NCI-H1694 (cell line): Measurements from ENCODE around the gene SF3B5.
"Not testable (repeated sequence)": the region's sequence is repeated elsewhere in the genome, so short reads cannot be mapped to it uniquely, and the experiment has no call there.

Source experiments
- DNase-seq: peaks from one replicate; lab custom pipeline; 2025; lab: John Stamatoyannopoulos, UW

SF3B5 gene

DNA sequence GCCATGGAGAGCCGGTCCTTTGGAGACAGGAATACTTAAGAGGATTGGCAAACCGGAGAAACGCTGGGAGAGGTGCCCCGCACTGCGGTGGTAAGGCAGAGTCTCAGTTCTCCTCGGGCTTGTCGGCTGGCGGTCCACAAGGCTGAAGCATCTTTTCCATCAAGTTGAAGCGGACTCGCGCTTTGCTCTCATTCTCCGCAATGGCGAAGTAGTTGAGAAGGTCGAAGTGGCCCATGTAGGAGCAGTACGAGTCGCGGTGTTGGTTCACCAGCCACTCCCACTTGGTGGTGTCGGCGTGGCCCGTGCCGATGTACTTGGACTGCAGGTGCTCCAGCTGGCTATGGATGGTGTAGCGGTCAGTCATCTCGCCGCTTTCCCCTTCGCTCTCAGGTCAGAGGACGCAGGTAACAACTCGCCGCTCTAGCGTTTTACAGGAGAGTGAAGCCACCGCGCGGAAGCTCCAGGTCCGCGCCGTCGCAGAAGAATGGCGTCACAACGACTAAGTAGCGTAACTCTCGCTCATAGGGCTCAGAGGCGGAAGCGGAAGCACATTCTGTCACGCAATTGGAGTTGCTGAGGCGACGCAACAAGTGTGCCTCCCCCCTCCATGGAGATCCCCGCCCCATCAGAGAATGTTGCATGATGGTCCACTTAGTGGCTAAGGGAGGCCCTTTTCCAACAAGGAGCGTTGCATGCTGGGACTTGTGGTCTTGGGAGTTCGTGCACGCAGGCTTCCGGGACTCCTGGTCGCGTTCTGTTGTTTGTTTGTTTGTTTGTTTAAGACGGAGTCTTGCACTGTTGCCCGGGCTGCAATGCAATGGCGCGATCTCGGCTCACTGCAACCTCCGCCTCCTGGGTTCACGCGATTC, at the start of gene SF3B5:
Gene SF3B5 (minus strand): TSS at position 440 of the 869 bp plus-strand sequence. CDS start 76 bp downstream, at position 364.
- peak; percentile 98 for DNase-seq

DNA sequence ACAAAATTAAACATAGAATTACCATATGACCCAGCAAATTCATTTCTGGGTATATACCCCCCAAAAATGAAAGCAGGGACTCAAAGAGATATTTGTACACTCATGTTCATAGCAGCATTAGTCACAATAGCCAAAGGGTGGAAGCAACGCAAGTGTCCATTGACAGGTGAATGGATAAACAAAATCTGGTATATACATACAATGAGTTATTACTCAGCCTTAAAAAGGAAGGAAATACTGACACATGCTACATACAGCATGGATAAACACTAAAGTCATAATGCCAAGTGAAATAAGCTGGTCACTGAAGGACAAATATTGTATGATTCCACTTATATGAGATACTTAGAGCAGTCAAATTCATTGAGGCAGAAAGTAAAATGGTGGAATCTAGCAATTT, 49.6 kb upstream of the SF3B5 start:
- no peak for DNase-seq

DNA sequence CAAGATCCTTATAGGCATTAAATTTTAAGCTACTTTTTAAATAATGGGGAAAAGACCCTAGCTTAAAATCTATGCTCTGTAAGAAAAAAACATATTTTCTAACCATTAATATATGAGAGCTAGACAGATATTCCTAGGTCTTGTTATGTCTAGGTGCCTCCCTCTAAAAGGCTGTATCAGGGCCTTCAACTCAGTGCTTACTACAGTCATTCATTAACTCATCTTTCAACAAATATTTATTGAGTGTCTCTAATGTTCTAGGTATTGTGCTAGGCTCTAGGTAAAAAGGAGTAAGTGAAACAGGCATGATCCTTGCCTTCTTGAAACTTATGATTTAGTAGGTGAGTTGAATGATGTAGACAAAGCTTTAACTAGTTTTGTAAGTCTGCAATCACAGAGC, 48.5 kb upstream of the SF3B5 start:
- DNase-seq: no peak

DNA sequence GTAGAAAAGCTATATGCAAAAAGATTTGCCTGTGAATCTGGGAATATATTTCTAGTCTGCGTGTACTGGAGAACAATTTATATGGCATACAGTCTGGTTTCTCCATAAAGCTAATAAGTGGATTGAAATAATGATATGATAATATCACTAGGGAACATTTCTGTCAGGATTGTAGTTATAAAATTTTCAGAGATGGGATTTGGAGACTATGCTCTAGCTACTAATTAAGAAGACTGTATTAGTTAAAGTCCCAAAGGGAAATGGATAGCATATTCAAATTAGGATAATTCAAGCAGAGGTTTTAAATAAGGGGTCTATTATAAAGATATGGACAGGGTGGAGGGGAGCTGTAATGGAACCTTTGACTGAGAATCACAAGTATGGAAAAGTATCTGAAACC, 47.7 kb upstream of the SF3B5 start:
- DNase-seq: no peak

DNA sequence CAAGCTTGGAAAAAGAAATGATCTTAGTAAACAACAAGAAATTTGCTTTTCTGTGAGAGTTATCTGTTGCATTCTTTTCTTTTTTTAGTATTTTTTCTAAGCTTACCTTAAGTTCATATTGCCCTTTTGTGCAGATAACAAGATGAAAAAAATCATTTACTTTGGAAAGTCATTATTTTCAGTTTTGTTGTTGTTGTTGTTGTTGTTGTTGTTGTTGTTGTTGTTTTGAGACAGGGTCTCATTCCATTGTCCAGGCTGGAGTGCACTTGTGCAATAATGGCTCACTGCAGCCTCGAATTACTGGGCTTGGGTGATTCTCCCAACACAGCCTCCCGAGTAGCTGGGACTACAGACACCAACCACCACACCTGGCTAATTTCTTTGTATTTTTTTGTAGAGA, 46.1 kb upstream of the SF3B5 start:
- DNase-seq: no peak

DNA sequence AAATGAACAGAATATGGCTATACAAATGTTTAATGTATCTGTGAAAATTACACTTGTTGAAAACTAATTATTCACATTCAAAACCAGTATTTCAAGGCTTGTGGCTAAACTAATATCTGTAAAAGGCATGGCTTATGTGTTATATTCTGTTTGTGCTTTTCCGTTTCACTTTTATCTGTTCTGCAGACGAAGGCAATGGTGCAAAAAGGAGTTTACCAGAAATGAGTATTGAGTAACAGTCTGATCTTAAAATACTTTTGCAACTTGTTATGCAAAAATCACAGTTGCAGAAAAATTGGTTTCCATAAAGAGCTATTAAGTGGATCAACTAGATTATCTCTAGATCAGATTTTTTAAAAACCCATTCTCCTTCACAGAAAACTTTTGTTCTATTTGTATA, 45.5 kb upstream of the SF3B5 start:
- no peak for DNase-seq

DNA sequence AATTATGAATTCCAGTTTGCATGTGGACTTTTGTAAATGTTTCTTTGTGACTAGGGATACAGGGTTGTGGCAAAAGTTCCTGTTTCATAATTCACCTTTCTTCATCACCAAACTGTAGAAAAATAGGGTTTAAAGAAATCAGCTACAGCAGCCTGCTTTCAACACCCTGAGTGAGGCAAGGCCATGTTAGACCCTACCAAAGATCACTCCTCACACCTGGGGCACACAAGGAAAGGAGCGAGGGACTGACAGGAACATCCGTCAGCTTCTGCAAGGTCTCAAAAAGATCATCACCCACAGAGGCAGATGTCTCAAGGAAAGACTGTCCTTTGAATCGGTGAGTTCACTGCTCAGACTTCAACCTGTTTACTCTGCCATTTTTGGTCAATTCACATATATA, 44.4 kb upstream of the SF3B5 start:
- no peak for DNase-seq

DNA sequence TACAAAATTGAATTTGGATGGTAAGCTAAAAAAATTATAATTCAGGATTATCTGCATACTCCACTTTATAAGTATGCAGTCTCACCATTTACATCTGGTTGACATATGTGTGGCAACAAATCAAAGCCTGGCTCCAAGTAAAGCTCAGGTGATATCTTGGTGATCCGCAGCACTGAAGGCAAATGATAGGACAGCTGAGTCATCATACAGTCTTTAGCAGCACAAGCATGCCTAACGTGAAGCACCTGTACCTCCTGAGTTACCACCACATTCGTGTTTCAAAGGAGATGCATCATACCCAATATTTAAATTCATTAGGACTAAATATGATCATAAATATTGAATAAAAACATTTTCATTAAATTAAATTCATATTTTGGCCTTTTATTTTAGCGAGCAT, 43.2 kb upstream of the SF3B5 start:
- no peak for DNase-seq

DNA sequence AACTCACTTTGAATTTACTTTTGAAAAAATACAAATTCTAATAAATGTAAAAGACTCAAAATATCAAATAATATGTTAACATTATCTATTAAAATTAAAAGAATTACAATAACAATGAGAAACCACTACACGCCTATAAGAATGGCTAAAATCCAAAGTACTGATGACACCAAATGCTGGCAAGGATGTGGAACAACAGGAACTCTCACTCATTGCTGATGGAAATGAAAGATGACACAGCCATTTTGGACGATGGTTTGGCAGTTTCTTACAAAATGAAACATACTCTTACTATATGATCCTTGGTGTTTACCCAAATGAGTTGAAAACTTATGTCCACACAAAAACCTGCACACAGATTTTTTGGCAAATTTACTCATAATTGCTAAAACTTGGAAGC, 39.4 kb upstream of the SF3B5 start:
- DNase-seq: no peak

DNA sequence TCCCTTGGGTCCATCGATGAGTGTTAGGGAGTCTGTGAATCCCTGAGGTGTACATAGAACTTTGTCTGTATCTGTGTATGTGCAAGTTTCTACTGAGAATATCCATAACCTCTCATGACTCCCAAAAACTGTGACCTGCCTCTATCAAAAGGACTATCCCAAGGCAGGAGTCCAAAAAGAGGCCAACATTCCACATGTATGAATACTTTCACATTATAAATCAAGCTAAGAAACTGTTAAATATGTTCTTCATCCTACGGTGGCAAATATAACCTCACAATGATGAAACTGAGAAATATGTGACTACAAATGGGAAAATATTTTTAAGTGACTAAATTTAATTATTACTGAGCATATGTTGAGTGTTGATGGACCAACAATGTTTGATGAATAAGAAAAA, 38.8 kb upstream of the SF3B5 start:
- DNase-seq: no peak

DNA sequence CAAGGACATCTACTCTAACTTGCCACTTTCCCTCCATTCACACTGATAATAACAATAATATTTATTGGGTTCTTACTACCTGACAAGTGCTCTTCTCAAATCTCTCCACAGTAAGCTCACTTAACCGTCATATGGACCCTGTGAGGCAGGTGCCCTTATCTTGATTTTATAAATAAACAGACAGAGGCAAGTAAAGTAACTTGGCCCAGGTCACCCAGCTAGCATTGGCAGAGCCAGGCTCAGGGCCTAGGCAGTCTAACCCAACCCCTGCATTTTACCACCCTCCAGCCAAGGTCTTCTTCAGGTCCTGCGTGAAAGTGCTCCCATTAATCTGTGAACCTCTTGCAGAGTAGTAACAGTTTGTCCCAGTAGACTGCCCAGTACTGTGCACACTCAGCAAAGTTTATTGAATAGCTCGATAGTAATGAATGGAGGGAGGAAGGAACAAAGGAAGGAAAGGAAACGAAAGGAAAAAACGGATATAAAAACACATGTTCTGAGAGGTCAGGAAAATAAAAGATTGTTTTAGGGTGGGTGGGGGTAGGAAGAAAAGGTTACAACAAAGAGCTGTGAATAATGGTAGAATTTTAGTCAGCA, 38.0 kb upstream of the SF3B5 start:
- no peak for DNase-seq

DNA sequence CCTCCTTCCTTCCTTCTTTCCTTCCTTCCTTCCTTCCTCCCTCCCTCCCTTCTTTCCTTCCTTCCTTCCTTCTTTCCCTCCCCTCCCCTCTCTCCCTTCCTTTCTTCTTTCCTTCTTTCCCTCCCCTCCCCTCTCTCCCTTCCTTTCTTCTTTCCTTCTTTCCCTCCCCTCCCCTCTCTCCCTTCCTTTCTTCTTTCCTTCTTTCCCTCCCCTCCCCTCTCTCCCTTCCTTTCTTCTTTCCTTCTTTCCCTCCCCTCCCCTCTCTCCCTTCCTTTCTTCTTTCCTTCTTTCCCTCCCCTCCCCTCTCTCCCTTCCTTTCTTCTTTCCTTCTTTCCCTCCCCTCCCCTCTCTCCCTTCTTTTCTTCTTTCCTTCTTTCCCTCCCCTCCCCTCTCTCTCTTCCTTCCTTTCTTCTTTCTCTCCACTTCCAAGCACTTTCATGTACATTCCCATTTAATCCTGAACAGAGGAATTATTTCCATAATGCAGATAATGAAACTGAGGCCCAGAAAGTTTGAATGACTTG, 36.9 kb upstream of the SF3B5 start:
- DNase-seq: not testable (repeated sequence)

DNA sequence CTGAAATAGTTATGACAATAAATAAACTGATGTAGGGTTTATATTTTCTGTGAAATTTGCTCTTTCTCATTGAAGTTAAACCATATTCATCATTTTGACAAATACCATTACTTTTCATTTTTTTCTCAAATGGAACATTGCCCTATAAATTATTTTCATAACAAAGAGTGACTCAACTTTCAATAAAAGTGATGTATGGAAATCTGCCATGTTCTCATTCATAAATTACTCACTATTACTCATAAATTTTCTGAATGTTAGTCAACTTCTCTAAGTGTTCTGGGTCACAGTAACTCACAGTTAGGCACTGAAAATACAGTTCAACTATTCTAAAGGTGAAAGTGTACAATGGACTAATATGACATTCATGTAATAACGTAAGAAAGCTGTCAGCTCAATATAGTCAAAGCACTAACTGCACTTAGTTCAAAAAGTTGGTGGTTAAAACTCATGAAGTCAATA, 35.9 kb upstream of the SF3B5 start:
- no peak for DNase-seq

DNA sequence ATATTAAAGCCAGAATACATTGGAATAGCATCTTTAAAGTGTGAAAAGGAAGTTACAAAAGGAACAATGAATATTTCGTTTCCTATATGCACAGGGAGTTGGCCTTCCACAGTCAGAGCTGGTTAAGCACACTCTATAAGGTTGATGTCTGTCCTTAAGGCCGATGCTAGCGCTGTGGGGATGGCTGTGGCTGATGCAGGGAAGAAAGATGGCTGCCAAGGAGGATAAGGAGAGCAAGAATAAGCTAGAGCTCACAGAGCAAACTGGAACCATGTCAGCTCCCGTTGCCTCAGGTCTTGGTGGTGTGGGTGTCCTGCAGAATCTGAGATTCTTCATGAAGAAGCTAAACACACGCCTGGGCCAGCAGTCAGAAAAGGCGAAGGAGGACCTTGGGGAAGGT, 34.1 kb upstream of the SF3B5 start:
- DNase-seq: no peak

DNA sequence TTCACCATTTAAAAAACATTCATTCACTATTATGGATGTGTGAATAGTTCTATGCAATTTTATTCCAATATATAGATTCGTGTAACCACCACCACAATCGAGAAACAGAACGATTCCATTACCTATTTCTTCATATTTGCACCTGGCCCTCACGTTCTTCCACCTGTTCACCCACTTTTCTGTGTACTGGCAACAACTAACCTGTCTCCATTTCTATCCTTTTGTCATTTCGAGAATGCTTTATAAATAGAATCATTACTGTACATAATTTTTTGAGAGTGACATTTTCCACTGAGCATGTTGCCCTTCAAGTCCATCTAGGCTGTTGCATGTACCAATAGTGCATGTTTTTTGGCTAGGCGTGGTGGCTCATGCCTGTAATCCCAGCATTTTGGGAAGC, 31.7 kb upstream of the SF3B5 start:
- no peak for DNase-seq

DNA sequence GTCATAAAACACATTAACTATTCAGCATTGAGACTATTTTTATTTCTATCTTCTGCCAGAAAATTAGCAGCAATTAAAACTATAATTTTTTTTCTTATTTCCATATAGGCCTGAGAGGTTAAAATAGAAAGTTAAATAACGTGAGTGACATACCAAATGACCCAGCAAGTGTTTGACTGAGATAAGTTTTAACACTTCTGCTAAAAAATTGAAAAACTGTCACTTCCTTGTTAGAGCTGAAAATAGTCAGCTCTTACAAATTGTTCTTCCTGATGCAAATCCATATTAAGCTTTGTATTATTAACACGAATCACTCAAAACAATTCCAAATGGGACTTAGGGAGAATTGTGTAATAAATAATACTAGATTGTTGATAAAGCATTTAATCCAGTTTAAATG, 28.5 kb upstream of the SF3B5 start:
- no peak for DNase-seq

DNA sequence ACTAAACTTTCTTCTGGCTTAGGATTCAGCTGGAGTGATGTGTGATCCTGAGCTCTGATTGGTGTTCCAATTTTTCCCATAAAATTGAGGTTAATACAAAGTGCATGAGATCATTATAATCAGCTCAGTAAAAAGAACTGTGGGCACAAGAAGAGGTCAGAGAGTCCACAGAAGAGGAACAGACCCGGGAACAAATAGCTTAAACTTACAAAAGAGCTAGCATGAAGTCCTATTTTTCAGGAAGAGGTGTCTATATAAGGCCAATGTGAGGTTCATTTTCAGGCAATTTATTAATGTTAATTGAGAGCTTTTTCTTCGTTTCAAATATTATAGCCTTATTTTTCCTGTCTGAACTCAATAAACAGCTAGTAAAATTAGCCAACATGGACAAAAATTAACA, 28.0 kb upstream of the SF3B5 start:
- DNase-seq: no peak

DNA sequence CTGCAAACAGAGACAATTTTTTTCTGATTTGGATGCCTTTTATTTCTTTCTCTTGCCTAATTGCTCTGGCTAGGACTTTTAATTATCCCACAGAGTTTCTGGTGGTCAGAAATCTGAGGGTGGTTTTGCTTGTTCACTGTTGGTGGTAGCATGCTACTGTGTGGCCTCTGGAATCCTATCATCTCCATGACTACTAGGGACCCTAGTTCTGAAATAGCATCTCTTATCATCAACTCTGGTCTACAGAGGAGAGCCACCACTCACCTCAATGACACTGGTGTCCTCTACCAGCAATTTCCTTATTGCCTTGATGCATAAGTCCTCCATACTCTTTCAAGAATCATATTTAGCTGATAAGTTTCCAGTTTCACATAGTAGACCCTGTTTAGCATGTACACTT, 27.5 kb upstream of the SF3B5 start:
- DNase-seq: no peak

DNA sequence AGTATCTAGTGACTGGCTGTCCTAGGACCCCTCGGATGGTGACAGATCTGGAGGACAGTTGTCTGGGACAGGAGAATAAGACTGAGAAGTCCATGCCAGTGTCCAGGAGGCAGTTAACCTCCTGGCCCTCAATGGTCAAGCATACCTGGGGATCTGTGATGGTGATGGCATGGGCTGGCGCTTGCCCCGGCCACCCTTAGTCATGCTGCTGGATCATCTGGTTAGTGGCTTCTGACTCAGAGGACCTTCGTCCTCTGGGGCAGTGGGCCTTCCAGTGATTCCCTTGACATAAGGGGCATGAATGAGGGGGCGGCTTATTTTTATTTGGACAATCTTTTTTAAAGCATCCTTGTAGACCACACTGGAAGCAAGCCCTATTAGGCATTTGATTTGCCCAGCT, 24.0 kb upstream of the SF3B5 start:
- DNase-seq: no peak

DNA sequence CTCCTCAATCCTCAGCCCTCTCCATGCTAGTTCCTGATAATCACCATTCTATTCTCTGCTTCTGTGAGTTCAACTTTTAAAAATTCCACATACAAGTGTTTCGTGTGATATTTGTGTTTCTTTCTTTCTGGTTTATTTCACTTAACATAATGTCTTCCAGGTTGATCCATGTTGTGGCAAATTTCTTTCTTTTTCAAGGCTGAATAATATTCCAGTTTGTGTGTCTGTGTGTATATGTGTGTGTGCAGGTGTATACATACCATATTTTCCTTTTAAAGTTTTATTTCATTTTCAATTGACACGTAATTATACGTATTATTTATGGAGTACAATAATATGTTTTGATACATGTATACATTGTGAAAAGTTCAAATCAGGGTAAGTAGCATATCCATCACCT, 19.8 kb upstream of the SF3B5 start:
- DNase-seq: no peak

DNA sequence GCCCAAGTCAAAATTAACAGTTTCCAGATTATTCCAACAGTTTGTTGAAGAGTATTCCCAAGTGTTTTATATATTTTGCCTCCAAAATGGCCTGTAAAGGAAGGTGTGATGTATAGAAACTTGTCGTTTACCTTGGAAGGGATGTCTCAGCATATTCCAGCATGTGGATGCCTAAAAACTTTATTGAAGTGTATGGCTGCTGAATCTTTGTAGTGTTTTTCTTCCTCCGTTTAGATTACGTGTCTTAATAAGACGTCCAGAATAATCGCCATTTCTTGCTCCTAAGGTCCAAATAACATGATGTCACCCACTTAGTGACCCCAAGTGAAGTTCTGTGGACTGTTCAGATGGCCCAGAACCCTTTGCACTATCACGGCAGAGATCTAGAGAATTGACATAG, 18.0 kb upstream of the SF3B5 start:
- no peak for DNase-seq

DNA sequence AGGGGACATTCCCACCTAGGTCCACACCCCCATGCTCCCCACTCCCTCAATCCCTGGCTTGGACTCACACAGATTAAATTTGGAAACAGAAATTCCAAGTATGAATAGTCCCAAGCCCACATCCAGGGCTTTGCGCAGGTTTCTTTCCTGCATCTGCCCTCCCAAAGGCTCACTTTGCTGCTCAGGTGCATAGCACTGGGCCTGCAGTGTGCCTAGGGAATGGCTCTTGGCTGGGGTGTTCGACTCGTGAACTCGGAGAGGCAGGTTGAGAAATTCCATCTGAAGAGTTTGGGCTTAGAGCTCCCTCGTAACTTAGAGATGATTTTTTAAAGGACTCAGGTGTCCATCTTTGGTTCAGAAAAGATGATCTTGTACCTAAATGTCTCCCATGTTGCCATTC, 14.8 kb upstream of the SF3B5 start:
- no peak for DNase-seq

DNA sequence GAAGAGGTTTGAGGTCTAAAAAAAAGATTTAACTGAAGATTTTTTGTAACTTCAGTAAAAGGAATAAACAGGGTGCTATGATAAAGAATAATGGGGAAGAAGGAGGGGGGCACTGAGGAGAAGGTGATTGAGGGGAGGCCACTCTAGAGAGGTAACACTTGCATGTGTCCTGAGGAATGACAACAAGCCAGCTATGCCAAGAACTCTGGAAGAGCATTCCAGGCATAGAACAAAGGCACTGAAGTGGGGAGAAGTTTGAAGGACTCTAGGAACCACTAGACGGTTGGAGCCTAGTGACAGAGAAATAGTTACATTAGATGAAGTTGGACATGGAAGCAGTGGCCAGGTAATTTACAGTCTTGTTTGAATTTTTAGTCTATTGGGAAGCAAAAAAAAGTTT, 10.8 kb upstream of the SF3B5 start:
- no peak for DNase-seq
